Measurements from ENCODE around the gene MARCHF7. TPM values are rescaled to one million over a fixed set of nuclear protein-coding genes. Genes with fewer than 3 reads are reported as not detected.
"Not testable (repeated sequence)": the region's sequence is repeated elsewhere in the genome, so short reads cannot be mapped to it uniquely, and the experiment has no call there.

The MARCHF7 gene
- total RNA-seq, 1 donor from 2014 or later: 88.8 TPM

DNA sequence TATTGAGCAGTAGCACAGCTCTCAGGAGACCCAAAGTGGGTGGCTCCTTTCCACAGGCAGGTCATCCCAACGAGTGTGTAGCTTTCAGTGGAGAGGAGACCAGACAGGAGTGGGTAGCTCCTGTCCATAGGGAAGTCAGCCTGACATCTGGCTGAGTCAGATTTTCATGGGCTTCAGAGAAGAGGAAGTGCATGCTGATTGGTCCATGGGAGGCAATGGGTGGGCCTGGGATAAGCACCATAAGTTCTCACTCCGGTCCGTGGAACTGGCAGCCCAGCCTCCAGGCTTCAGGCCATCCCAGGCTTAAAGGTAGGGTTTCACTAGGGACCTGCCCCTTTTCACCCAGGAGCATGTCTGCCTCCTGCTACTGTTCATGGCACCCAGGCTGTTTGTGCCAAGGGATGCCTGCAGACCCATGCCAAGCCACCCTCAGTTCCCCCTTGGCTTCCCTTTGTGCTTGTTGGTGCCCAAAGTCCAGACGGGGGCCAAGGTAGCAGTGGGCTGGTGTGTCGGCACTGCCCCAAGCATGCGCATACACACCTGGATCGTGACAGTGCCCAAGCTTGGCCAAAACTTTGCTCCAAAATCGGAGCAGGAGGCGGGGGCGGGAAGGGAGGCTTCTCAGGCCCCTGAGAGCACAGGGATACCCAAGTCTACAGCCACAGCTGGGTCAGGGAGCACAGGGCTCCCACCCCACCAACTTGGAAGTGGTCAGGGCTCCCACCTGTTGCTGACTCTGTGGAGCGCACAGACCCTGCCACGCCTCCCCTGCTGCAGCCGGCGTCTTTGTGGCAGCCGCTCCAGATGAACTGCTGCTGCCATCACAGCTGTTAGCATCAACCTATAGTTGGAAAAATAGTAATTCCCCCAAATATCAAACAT lies 26.4 kb downstream of the MARCHF7 start:
- TF ChIP-seq, protein P1, sequence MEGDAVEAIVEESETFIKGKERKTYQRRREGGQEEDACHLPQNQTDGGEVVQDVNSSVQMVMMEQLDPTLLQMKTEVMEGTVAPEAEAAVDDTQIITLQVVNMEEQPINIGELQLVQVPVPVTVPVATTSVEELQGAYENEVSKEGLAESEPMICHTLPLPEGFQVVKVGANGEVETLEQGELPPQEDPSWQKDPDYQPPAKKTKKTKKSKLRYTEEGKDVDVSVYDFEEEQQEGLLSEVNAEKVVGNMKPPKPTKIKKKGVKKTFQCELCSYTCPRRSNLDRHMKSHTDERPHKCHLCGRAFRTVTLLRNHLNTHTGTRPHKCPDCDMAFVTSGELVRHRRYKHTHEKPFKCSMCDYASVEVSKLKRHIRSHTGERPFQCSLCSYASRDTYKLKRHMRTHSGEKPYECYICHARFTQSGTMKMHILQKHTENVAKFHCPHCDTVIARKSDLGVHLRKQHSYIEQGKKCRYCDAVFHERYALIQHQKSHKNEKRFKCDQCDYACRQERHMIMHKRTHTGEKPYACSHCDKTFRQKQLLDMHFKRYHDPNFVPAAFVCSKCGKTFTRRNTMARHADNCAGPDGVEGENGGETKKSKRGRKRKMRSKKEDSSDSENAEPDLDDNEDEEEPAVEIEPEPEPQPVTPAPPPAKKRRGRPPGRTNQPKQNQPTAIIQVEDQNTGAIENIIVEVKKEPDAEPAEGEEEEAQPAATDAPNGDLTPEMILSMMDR (IDR thresholded peaks at IDR 0.05; ENCODE audit: partially characterized antibody, unreplicated experiment): no peak
- no peak for DNase-seq

GRCh38 chr2:159742846-159743245 lies 30.5 kb downstream of the MARCHF7 start:
- TF ChIP-seq, protein P1 (IDR thresholded peaks at IDR 0.05; ENCODE audit: partially characterized antibody, unreplicated experiment): no peak
- Mint-ChIP-seq H3K36me3 (ENCODE audit: unreplicated experiment) (no peaks in the 10 kb centered on the region), H3K27ac (ENCODE audit: unreplicated experiment) (no peak overlapping the region), H3K9me3 (ENCODE audit: unreplicated experiment) (peaks cover 2% of the 10 kb centered on the region), H3K4me3 (ENCODE audit: unreplicated experiment) (no peak overlapping the region), H3K27me3 (ENCODE audit: unreplicated experiment) (peaks cover 3% of the 10 kb centered on the region), H3K4me1 (ENCODE audit: low read depth, unreplicated experiment) (peaks cover 4% of the 10 kb centered on the region)
- DNase-seq: no peak

More for the DNA sequence above, 26.4 kb downstream of the MARCHF7 start:
- peaks cover 4% of the 10 kb centered on the region for H3K4me1 Mint-ChIP-seq (ENCODE audit: low read depth, unreplicated experiment)
- peaks cover 2% of the 10 kb centered on the region for H3K9me3 Mint-ChIP-seq (ENCODE audit: unreplicated experiment)
- peaks cover 4% of the 10 kb centered on the region for H3K36me3 Mint-ChIP-seq (ENCODE audit: unreplicated experiment)
- no peak overlapping the region for H3K27ac Mint-ChIP-seq (ENCODE audit: unreplicated experiment)
- H3K4me3 Mint-ChIP-seq (ENCODE audit: unreplicated experiment): no peak overlapping the region
- peaks cover 3% of the 10 kb centered on the region for H3K27me3 Mint-ChIP-seq (ENCODE audit: unreplicated experiment)

DNA sequence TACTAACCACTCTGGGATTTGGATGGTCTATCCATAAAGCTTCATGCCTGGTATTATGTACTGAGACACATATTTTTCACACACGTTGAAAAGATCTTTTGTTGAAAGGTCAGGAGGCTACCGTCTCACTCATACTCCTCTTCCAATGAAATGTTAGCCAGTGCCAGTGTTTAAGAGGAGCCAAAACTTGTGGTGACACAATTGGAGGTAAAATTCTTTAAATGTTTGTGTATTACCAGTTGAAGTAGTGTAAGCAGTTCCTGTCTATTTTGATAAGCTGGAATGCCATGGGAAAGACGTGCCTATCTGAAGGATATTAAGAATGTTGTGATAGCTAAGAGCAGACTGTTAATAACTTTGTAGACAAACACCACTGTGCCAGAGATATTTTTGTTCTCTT lies 32.1 kb downstream of the MARCHF7 start:
- peaks cover 3% of the 10 kb centered on the region for H3K27me3 Mint-ChIP-seq (ENCODE audit: unreplicated experiment)
- H3K4me3 Mint-ChIP-seq (ENCODE audit: unreplicated experiment): no peak overlapping the region
- peaks cover 7% of the 10 kb centered on the region for H3K36me3 Mint-ChIP-seq (ENCODE audit: unreplicated experiment)
- TF ChIP-seq, protein P1 (IDR thresholded peaks at IDR 0.05; ENCODE audit: partially characterized antibody, unreplicated experiment): no peak
- H3K9me3 Mint-ChIP-seq (ENCODE audit: unreplicated experiment): no peaks in the 10 kb centered on the region
- no peaks in the 10 kb centered on the region for H3K4me1 Mint-ChIP-seq (ENCODE audit: low read depth, unreplicated experiment)
- no peak for DNase-seq
- no peak overlapping the region for H3K27ac Mint-ChIP-seq (ENCODE audit: unreplicated experiment)

DNA sequence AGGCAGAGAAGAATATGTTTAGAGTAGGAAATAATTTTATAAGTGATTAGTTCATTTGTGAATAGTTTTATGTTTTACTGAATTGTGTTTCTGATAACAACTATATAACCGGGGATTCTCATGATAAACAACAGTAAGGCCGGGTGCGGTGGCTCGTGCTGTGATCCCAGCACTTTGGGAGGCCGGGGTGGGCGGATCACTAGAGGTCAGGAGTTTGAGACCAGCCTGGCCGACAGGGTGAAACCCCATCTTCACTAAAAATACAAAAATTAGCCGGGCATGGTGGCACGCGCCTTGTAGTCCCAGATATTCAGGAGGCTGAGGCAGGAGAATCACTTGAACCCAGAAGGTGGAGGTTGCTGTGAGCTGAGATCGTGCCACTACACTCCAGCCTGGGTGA lies 32.9 kb downstream of the MARCHF7 start:
- not testable (repeated sequence) for H3K27ac Mint-ChIP-seq (ENCODE audit: unreplicated experiment); H3K9me3 Mint-ChIP-seq (ENCODE audit: unreplicated experiment); H3K36me3 Mint-ChIP-seq (ENCODE audit: unreplicated experiment); H3K4me3 Mint-ChIP-seq (ENCODE audit: unreplicated experiment); H3K27me3 Mint-ChIP-seq (ENCODE audit: unreplicated experiment); H3K4me1 Mint-ChIP-seq (ENCODE audit: low read depth, unreplicated experiment); DNase-seq

- Mint-ChIP-seq H3K9me3 (ENCODE audit: unreplicated experiment) (no peaks in the 10 kb centered on the region), H3K27me3 (ENCODE audit: unreplicated experiment) (no peaks in the 10 kb centered on the region), H3K4me3 (ENCODE audit: unreplicated experiment) (no peak overlapping the region), H3K4me1 (ENCODE audit: low read depth, unreplicated experiment) (peaks cover 2% of the 10 kb centered on the region), H3K36me3 (ENCODE audit: unreplicated experiment) (peaks cover 7% of the 10 kb centered on the region), H3K27ac (ENCODE audit: unreplicated experiment) (no peak overlapping the region)
- no peak for DNase-seq
- TF ChIP-seq, protein P1 (IDR thresholded peaks at IDR 0.05; ENCODE audit: partially characterized antibody, unreplicated experiment): no peak
Measured at GRCh38 chr2:159748089-159748488, 35.8 kb downstream of the MARCHF7 start.
